Epithelial cell of esophagus (primary cell): ENCODE measurements around the gene RANBP10.

Source experiments
- DNase-seq: peaks from one replicate; pipeline ENCODE4 v3.0.0; 2010; ENCODE audit warnings: low read depth
- H3K4me3 ChIP-seq: 2 replicates; pipeline ENCODE4 v1.5.1; 2011; ENCODE audit warnings: mild to moderate bottlenecking, low read length, control low read depth
- TF ChIP-seq, protein P1 (sequence below): IDR thresholded peaks from 2 replicates; pipeline ENCODE4 v1.5.1; 2011; ENCODE audit warnings: low read depth, mild to moderate bottlenecking, low read length, control low read depth, inconsistent platforms; ENCODE audit not compliant: insufficient read depth; ENCODE audit errors: missing control alignments

The RANBP10 gene

DNA sequence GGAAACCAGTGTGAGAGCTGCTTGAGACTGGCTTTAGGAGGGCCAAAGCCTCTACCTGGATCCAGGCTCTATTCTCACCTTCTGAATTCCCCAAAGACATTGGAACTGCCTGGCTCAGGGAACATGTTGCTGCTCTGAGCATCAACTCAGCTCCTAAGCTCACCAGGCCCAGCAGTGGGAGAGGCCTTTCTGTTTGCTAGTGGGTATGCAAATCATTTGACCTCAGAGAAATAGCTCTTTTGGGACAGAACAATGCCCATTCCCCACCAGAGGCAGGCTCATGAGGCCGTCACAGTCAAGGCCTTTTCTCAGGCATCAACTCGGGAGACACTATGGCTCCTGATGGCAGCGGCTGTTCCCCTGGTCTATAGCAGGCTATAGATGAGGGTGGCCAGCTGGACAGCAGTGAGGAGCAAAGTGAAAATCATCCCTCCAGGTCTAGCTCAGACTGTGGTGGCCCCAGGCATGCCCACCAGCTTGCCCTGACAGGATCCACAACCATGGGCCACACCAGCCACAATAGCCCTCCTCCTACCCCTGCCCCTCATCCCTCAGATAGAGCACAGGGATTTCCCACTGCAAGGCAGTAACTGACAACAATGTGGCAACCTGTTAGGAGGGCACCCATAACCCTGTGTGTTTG lies 56.8 kb downstream of the RANBP10 start:
- H3K4me3 ChIP-seq = no peak overlapping the region
- no peak for DNase-seq
- TF ChIP-seq, protein P1, sequence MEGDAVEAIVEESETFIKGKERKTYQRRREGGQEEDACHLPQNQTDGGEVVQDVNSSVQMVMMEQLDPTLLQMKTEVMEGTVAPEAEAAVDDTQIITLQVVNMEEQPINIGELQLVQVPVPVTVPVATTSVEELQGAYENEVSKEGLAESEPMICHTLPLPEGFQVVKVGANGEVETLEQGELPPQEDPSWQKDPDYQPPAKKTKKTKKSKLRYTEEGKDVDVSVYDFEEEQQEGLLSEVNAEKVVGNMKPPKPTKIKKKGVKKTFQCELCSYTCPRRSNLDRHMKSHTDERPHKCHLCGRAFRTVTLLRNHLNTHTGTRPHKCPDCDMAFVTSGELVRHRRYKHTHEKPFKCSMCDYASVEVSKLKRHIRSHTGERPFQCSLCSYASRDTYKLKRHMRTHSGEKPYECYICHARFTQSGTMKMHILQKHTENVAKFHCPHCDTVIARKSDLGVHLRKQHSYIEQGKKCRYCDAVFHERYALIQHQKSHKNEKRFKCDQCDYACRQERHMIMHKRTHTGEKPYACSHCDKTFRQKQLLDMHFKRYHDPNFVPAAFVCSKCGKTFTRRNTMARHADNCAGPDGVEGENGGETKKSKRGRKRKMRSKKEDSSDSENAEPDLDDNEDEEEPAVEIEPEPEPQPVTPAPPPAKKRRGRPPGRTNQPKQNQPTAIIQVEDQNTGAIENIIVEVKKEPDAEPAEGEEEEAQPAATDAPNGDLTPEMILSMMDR = no peak

- TF ChIP-seq, protein P1 = no peak
- peak; percentile 77 for DNase-seq
- no peak overlapping the region for H3K4me3 ChIP-seq
Measured at GRCh38 chr16:67748834-67749233, 57.5 kb downstream of the RANBP10 start.

DNA sequence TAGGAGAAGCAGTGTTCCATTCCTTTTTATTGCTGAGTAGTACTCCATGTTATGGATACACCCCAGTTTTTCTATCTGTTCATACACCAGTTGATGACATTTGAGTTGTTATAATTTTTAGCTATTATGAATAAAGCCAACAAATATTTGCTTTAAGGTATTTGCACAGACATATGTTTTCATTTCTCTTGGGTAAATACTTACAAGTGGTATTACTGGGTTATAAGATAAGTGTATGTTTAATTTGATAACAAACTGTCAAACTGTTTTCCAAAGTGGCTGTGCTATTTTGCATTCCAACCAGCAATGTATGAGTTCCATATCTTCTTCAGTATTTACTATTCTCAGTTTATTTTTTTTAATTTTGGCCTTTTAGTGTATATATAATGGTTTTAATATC lies 59.5 kb downstream of the RANBP10 start:
- no peak for DNase-seq
- no peak overlapping the region for H3K4me3 ChIP-seq
- TF ChIP-seq, protein P1 = no peak

GRCh38 chr16:67741118-67741517 lies 65.2 kb downstream of the RANBP10 start:
- TF ChIP-seq, protein P1 = no peak
- no peak overlapping the region for H3K4me3 ChIP-seq
- DNase-seq = no peak

DNA sequence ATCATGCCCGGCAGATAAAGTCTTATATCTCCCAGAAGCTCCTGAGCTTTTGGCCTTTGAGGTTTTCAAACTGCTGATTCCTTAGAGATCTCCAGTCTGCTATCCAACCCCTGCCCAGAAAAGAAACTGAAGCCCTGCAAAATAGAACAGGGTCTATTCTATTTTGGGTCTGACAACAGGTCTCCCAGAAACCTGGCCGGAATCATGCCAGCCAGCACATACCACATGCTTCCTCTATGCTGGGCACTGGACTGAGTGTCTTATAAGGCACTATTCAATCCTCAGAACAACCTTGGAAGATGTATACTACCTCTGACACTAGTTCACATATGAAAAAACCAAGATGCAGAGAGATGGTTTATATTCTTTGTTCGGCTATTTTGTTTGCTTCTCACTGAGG lies 66.0 kb downstream of the RANBP10 start:
- DNase-seq = no peak
- TF ChIP-seq, protein P1 = no peak
- H3K4me3 ChIP-seq = no peak overlapping the region

DNA sequence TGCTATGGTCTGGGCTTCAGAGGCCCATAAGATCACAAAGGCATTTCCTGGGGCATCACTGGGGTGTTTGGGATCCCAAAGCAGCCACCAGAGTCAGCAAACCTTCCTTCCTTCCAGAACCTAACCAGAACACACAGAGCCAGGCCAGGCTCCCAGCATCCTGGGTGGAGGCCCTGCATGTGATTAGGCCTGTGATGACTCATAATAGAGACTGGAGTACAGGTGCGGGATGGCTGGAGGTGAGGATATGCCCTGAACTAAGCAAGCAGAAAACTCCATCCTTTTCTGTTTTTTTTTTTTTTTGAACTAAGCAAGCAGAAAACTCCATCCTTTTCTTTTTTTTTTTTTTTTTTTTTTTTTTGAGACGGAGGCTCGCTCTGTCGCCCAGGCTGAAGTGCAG lies 69.5 kb downstream of the RANBP10 start:
- DNase-seq = peak; percentile 40
- TF ChIP-seq, protein P1 = no peak
- no peak overlapping the region for H3K4me3 ChIP-seq

DNA sequence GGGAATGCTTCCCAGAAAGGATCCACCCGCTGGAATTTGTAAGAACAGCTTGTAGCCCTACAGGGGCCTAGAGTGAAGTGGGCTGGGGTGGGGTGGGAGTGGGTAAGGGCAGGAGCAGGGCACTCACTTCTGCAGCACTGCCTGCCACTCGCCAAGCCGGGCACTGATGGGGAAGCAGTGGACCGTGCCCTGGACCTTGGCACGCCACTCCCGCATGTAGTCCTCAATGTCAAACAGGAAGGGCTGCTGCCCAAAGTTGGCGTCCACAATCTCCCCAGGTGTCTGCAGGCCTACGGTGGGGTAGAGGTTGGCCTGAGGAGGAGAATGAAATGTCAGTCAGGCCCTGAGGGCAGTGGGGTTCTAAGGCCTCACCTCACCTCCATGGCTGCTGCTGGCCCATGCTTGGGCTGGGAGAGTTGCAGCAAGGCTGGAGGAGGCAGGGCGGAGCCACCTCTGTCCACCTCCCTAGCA lies 71.6 kb downstream of the RANBP10 start:
- TF ChIP-seq, protein P1 = no peak

More for the DNA sequence above, 71.6 kb downstream of the RANBP10 start:
- DNase-seq = no peak
- no peak overlapping the region for H3K4me3 ChIP-seq
